Hair follicular keratinocyte (primary cell): ENCODE data around the gene IGSF21. TPM values are rescaled to one million over a fixed set of nuclear protein-coding genes. Genes with fewer than 3 reads are reported as not detected.

ENCODE experiments used
- total RNA-seq: library from RNA; depleted of rRNA; stranded (reverse); fragments of >200 nt; gene quantifications from 2 replicates; pipeline ENCODE4 v1.2.3, GENCODE V29; 2015

IGSF21 gene
- total RNA-seq = not detected in 2 replicates

GRCh38 chr1:18107369-18108298 is at the start of gene IGSF21:
Gene IGSF21, plus strand, starts transcription at chr1:18107798. Its CDS starts 331 bp downstream, at chr1:18108129.

